HK-2 (cell line): ENCODE measurements around the gene MAGEA8.
"Not testable (repeated sequence)": the region's sequence is repeated elsewhere in the genome, so short reads cannot be mapped to it uniquely, and the experiment has no call there.

Source experiments
- DNase-seq: peaks from one replicate; pipeline ENCODE4 v3.0.0-alpha.2; 2018; ENCODE audit not compliant: unreplicated experiment

The MAGEA8 gene

GRCh38 chrX:149881081-149881711 is at the start of gene MAGEA8:
TSS of gene MAGEA8 (plus strand) at chrX:149881183. CDS start at chrX:149884273, 3,090 bp downstream.
- DNase-seq, result no peak

DNA sequence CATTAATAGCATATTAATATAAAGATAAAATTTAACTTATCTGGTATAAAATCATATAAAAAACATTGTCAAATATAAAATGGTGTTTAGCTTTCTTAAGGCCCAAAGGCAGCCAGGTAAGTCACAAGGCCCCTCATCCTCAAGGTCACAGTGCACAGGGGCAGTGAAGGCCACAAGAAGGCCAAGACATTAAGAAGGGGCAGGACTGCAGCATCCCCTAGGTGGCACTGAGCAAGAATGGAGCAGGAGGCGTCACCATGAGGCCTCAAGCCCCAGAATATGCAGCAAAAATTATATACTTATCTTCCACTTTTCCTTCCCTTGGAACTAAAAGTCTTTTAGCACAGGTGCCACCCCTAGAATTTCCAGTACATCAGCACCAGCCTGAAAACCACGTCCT is 49.5 kb upstream of the MAGEA8 start:
- DNase-seq, result no peak

DNA sequence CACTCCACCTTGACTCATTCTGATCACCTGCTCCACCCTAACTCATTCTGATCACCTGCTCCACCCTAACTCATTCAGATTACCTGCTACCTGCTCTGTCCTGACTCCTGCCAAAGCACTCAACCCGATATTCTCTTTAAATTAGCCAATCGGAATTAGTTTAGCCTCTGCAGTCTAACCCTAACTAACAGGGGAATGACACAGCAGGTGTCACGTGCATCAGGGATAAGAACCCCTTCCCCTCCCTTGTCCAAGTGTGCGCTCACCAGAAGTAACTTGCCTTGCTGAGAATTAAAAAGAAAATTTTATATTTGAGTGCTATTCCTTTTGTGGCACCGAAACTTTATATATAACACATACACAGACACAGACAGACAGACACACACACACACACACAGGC is 44.3 kb upstream of the MAGEA8 start:
- not testable (repeated sequence) for DNase-seq

DNA sequence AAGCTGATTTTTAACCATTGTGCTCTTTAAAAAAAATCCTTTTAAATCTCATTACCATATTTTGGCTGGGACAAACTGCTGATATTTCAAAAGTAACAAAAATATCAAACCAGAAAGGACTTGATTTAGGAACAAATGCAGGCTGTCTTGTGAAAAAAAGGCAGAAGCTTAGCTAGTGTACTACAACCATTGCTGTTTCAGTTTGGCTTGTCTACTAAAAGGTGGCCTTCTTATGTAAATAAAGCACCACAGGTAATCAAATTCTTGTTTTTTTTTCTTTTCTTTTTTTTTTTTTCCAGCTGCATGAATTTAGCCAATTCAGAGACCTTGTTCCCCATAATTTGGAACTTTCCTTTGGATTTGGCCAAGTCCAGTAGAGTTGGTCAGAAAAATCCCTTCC is 43.8 kb upstream of the MAGEA8 start:
- DNase-seq, result no peak

GRCh38 chrX:149837639-149838038 is 43.3 kb upstream of the MAGEA8 start:
- DNase-seq, result no peak

DNA sequence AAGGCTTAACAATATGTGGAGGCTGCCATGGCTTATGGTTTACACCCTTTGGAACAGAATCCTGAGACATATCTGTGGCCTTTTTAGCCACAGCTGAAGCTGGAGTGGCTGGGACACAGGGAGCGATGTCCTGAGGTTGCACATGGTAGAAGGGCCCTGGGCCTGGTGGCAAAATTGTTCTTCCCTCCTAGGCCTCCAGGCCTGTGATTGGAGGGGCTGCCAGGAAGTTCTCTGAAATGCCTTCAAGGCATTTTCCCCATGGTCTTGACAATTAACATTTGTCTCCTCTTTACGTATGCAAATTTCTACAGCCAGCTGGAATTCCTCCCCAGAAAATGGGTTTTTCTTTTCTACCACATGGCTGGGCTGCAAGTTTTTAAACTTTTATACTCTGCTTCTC is 39.1 kb upstream of the MAGEA8 start:
- DNase-seq, result no peak

GRCh38 chrX:149845385-149845784 is 35.6 kb upstream of the MAGEA8 start:
- DNase-seq, result no peak

DNA sequence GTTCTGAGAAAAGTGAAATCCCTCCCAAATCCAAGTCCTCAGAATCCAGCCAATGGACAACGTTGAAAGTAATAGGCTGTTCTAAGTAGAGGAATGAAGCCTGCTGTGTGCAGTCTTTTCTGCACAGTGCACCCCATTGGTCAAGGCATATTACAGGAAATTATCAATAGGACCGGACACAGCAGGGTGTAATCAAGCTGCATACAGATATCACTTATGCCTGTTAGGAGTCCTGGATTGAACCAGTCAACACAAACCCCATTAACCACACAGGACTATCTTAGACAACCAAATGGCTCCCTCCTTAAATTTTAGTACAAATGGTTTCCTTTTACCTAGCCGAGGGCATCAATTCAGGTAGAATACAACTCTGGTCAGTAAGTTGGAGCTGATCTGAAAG is 34.2 kb upstream of the MAGEA8 start:
- DNase-seq, result no peak

GRCh38 chrX:149848855-149849254 is 32.1 kb upstream of the MAGEA8 start:
- DNase-seq, result no peak

DNA sequence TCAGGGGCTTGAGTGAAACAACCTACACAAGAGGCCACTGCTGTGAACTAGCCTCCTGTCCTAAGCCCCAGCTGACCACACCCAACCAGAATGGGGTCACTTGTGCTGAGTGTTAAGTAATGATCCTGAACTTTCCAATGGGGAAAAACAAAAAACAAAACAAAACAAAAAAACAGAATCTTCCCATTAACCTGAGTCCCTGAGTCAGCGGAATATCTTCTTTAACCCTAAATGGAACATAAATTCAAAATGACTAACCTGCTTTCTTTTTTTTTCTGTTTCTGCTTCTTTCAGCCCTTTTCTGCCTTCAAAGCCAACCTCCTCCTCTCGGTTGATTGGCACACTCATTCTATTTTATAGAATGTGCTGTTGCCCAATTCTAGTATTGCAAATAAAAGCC is 31.2 kb upstream of the MAGEA8 start:
- DNase-seq, result no peak

DNA sequence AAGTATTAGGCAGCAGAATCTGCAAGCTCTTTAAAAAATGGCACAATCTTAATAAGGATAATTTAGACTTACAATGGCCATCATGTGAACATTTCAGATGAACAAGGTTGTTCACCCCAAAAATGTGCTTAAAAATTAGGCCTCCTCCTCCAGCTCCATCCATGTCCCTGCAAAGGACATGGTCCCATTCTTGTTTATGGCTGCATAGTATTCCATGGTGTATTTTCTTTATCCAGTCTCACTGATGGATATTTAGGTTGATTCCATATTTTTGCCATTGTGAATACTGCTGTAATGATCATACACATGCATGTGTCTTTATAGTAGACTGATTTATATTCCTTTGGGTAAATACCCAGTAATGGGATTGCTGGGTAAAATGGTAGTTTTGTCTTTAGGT is 29.1 kb upstream of the MAGEA8 start:
- DNase-seq, result no peak

GRCh38 chrX:149853925-149854324 is 27.1 kb upstream of the MAGEA8 start:
- no peak for DNase-seq

- no peak for DNase-seq
These were observed 22.4 kb upstream of the MAGEA8 start for GRCh38 chrX:149858592-149858991.

DNA sequence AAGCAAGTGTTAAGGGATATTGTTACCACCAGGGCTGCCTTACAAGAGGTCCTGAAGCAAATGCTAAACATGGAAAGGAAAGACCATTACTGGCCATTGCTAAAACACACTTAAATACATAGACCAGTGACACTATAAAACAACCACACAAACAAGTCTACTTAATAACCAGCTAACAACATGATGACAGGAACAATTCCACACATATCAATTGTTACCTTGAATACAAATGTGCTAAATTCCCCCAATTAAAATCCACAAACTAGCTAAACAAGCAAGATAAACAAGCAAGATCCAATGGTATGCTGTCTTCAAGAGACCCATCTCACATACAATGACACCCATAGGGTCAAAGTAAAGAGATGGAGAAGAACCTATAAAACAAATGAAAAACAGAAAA is 20.5 kb upstream of the MAGEA8 start:
- no peak for DNase-seq

- DNase-seq, result no peak
These were observed 15.6 kb upstream of the MAGEA8 start for GRCh38 chrX:149865390-149865789.

- no peak for DNase-seq
These were observed 13.5 kb upstream of the MAGEA8 start for GRCh38 chrX:149867488-149867887.

DNA sequence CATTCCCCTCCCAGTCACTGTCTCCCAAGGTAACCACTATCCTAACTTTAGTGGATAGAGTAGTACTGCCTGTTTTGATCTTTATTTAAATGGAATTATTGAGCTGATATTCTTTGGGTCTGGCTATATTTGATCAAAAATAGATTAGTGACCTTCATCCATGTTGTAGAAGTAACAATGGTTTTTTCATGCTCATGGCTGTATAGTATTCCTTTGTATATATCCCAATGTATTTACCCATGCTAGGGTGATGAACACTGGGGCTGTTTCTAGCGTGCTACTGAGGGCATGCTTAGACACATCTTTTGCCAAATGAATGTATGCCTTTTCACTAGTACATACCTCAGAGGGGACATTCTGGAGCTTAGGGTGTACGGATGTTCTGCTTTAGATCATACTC is 10.1 kb upstream of the MAGEA8 start:
- DNase-seq, result no peak

DNA sequence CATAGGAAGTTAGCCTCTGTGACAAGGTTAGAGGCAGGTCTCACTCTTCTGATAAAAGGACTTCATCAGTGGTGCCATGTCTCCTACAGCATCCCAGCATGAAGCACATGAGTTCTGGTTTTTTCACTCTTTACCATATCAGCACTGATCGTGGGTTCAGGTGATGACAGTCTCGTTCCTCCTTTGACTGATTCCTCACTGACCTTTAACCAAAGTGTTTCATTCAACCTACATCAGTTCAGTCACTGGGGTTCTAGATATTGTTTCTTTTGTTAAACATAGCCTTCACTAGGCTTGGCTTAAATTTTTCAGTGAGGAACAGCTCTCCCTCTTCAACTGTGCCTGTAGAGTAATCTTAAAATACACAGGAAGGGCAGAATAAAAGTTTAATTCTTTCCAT is 9.6 kb upstream of the MAGEA8 start:
- DNase-seq, result no peak

GRCh38 chrX:149871940-149872339 is 9.0 kb upstream of the MAGEA8 start:
- DNase-seq, result peak; percentile 16

- no peak for DNase-seq
These were observed 3.8 kb upstream of the MAGEA8 start for GRCh38 chrX:149877157-149877556.

DNA sequence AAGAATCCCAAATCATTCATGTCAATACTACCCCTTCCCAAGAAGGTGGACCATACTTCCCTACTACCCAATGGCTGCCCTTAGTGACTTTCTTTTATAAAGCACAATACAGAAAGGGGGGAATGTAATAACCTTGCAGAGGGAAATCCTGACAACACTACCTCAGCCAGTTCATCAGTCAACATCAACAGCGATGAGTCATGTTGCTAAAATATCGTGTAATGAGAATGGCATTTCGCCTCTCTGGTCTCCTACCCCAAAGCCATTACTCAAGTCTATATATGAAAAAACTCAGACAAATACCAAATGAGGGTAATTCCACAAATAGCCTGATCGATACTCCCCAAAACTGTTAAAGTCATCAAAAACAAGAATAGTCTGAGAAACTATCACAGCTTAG is 3.3 kb upstream of the MAGEA8 start:
- DNase-seq, result no peak

DNA sequence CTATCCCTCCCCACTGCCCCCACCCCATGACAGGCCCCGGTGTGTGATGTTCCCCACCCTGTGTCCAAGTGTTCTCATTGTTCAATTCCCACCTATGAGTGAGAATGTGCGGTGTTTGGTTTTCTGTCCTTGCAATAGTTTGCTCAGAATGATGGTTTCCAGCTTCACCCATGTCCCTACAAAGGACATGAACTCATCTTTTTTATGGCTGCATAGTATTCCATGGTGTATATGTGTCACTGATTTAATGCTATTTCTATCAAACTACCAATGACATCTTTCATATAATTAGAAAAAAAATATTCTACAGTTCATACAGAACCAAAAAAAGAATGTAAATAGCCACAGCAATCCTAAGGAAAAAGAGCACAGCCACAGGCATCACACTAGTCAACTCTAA is 9.8 kb downstream of the MAGEA8 start:
- DNase-seq, result not testable (repeated sequence)

DNA sequence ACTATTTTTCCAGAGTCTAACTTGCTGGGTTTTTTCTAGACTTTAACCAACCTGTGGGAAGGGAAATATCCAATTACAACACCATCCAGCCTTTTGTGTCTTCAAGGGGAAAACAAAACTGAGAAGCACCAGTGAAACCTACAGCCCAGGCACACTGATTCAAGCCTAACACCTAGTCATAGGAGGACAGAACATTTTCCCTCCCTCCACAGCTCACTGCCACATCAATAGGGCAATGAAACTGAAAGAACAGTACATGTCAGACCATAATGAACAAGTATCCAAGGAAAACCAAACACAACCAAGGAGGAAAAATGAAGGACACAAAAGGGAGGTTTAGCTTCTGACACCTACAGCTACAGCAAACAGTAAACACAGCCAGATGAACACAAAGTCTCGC is 17.6 kb downstream of the MAGEA8 start:
- DNase-seq, result no peak
